Measurements from ENCODE around the gene LIPK. TPM values are rescaled to one million over a fixed set of nuclear protein-coding genes. Genes with fewer than 3 reads are reported as not detected.
"Not testable (repeated sequence)": the region's sequence is repeated elsewhere in the genome, so short reads cannot be mapped to it uniquely, and the experiment has no call there.

The LIPK gene, protein sequence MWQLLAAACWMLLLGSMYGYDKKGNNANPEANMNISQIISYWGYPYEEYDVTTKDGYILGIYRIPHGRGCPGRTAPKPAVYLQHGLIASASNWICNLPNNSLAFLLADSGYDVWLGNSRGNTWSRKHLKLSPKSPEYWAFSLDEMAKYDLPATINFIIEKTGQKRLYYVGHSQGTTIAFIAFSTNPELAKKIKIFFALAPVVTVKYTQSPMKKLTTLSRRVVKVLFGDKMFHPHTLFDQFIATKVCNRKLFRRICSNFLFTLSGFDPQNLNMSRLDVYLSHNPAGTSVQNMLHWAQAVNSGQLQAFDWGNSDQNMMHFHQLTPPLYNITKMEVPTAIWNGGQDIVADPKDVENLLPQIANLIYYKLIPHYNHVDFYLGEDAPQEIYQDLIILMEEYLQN
- not detected for total RNA-seq

DNA sequence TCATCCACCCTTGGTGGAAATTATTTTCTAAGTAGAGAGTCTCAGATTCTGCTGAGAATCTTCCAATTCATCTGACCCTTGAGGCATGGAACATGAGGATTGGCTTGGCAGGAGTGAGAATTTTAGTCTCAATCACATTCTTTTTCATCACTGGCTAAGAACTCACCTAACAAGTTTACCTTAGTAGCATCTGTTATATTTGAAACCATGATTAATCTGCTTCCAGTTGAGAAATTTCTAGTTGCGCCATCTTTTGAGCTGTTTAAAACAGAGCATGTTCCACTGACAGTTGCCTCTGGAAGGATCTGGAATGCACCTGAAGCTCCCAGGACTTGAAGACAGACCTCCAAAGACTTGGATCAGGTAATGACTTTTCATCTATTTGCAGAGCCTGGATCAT, at the start of gene LIPK:
Gene LIPK, plus strand, starts transcription at position 292 of the 400 bp plus-strand sequence. CDS start 18,295 bp downstream, outside the sequence.
- DNase-seq (ENCODE audit: low spot score) = no peak

DNA sequence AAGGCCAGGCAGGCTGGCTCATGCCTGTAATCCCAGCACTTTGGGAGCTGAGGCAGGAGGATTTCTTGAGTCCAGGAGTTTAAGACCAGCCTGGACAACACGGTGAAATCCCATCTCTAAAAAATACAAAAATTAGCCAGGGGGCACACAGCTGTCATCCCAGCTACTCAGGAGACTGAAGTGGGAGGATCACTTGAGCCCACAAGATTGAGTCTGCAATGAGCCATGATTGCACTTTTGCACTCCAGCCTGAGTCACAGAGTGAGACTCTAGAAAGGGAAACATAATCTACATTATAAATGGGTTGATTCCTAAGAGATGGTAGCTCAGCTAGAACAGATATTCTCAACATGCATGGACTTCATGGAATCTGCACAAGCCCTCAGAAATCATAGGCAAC, 48.1 kb upstream of the LIPK start:
- DNase-seq (ENCODE audit: low spot score) = no peak

DNA sequence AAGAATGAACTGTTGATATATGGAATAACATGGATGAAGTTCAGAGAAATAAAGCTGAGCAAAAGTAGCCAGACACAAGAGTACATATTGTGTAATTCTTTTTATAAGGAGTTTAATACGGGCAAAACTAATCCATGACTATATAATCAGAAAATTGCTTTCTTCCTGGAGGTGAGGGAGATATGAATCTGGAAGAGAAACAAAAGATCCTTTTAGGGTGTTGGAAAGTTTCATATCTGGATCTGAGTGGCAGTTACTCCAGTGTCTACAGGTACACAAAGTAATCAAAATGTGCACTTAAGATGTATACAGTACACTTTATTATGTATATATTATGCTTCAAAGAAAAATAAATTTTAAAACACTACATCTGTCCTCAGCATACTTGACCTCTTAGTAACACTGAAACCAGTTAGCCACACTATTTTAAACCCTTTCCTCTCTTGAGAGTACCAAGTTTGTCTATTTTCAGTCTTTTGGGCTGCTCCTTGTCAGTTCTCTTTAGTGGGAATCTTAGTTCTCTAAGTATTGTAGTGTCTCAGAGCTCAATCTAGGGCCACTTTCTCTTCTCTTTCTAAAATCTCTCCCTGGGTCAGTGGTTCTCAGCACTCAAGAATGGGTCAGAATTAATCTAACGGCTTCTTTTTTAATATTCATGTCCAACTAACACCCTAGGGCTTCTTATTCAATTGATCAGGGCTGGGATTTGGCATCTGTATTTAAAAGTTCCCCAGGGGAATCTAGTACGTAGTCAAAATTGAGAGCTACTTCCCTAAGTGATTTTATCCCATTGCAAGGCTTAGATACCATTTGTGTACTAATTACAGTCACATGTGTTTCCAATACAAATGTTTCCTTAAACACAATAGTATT, 46.1 kb upstream of the LIPK start:
- no peak for DNase-seq (ENCODE audit: low spot score)

DNA sequence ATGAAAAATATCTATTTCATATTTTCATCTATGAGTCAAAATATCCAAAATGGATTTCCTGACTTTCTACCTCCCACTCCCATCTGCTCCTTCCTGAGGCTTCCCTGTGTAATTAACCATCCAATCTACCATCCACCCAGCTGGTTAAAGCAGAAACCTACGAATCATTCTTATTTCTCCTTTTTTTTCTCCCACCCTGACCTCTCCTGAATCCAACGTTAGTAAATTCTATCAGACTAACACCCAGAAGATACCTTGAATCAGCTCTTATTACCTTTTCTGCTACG, 45.5 kb upstream of the LIPK start:
- no peak for DNase-seq (ENCODE audit: low spot score)

DNA sequence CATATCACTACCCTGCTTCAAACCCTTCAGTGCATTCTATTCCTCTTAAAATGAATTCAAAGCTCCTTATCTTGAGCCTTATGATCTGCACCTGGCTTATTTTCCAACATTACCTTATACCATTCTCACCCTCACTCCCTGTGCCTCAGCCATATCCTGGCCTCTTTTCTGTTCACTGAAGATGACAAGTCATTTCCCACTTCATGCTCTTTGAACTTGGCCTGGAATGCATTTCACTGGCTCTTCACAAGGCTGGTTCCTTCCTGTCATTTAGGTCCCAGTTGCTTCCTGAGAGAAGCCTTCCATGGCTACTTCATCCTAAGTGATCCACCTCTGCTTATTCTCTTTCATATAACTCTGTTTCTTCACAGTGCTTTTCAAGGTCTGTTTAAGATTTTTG, 45.0 kb upstream of the LIPK start:
- DNase-seq (ENCODE audit: low spot score) = no peak

DNA sequence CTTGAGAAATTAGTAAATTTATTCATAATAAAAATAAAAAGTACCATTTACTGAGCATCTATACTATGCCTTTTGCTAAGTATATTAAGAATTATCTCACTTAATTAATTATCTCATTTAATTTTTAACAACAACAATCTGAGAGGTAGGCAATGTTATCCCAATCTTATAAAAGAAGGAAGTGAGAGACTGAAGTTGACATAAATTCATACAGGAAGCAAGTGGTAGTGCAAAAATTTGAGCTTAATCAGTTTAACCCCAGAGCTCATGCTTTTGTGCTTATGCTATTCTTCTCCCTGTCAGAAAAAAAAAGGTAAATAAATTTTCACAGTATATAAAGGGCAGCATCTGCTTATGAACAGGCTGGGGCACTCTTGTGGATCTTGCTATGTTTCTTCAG, 44.5 kb upstream of the LIPK start:
- no peak for DNase-seq (ENCODE audit: low spot score)

DNA sequence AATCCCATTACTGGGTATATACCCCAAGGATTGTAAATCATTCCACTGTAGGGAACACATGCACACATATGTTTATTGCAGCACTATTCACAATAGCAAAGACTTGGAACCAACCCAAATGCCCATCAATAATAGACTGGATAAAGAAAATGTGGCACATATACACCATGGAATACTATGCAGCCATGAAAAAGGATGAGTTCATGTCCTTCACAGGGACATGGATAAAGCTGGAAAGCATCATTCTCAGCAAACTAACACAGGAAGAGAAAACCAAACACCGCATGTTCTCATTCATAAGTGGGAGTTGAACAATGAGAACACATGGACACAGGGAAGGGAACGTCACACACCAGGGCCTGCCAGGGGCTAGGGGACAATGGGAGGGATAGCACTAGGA, 42.9 kb upstream of the LIPK start:
- DNase-seq (ENCODE audit: low spot score) = not testable (repeated sequence)

DNA sequence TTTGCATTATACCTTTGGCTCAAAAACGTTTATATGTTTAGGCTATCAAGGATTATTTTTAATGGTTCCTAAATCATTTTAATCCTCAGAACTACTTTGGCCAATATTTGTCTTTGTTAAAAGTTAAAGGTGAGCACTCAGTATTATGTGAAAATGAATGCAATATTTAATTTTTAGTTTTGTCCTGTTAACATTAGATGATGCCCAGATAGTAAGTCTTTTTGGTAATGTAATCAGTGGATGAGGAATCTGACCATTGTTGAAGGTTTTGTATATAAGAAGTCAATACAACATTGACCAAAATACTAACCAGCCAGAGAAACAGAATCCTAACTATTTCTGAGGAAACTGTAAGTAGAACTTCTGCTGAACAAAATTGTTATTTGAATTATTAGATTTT, 41.9 kb upstream of the LIPK start, which contains the start of gene LIPF:
Gene LIPF, plus strand, starts transcription at position 301 of the 400 bp plus-strand sequence. CDS start 2,856 bp downstream, outside the sequence.
- DNase-seq (ENCODE audit: low spot score) = no peak

DNA sequence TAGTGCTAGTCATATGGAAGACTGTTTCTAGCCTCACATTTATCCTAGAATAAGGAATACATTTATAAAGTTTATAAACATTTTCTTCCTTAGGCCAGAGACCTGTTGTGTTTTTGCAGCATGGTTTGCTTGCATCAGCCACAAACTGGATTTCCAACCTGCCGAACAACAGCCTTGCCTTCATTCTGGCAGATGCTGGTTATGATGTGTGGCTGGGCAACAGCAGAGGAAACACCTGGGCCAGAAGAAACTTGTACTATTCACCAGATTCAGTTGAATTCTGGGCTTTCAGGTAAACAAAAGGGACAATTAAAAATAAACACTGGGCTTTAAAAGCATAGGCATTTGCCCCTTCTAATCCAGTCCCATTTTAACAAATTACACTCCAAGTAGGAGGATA, 37.6 kb upstream of the LIPK start:
- no peak for DNase-seq (ENCODE audit: low spot score)

DNA sequence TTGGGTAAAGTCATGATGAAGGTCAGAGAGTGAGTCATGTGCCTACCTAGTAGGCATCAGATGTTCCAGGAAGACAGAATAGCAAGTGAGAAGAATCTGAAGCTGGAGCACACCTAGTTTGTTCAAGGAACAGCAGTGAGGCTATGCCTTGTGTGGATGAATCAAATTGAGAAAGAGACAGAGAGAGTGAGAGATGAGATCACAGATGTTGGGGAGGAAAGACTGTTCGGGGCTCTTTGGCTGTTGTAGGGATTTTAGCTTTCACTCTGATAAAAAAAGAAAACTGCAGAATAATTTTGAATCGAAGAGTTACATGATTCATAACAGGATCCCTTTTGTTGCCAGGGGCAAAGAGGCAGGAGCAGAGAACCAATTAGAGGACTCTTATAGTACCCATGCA, 35.6 kb upstream of the LIPK start:
- no peak for DNase-seq (ENCODE audit: low spot score)

DNA sequence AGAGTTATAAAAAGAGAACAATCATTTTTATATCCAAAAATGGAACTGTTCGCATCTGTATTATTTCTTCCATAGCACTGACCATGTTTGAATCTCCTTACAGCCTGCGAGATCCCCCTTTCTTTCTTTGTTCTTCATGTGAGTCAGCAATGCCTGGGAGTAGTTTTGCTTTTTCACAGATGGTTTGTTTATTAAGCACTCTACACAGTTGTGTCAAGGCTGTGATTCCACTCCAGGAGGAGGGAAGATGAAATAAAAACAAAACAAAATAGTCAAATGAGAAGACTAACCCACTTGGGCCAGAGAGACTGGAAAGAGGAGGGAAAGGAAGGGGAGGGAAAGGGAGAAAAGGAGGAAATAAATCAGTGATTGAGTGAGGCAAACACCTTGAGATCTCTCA, 34.0 kb upstream of the LIPK start:
- DNase-seq (ENCODE audit: low spot score) = no peak

DNA sequence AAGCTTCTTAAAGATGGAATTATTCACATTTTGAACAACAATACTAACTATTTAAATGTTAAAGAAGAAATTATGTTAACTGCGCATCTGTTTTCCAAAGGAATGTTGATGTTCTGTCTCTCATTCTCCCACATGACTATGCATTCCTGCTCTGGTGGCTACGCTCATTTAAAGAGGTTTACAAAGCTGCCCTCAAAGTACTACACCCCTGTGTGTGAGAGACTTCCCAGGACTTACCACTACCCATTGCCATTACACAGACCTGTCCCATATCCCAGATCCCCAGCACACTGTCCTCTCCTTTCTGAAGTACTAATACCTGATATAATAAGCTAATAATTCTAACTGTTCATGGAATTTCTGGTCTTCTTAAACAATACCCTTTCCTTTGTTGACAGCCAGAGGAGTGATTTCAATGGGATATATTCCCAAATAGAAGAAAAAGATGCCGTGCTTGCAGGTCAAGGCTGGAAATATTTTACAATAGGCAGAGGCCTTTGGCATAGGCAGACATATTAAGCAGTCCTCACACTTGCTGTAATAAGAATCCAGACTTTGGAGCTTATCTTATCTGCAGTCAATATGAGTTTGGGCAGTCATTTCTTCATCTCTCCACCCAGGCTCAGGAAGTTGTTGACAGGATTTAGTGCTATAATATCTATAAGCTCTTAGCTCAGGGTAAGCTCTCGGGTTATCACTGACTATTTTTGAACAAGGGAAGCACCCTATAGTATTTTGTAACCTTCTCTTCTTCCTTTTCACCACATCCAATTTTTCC, 29.6 kb upstream of the LIPK start:
- DNase-seq (ENCODE audit: low spot score) = no peak

DNA sequence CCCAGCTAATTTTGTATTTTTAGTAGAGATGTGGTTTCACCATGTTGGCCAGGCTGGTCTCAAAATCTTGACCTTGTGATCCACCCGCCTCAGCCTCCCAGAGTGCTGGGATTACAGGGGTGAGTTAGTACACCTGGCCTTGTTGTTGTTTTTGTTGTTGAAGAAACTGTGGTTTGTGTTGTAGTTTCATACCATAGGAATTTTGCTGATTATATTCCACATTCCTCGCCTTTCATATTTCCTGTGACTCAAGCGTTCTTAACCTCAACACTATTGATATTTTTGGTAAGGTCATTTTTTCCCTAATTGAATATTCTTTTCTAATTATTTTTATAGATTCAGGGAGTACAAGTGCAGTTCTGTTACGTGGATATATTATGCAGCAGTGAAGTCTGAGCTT, 25.1 kb upstream of the LIPK start:
- DNase-seq (ENCODE audit: low spot score) = no peak

DNA sequence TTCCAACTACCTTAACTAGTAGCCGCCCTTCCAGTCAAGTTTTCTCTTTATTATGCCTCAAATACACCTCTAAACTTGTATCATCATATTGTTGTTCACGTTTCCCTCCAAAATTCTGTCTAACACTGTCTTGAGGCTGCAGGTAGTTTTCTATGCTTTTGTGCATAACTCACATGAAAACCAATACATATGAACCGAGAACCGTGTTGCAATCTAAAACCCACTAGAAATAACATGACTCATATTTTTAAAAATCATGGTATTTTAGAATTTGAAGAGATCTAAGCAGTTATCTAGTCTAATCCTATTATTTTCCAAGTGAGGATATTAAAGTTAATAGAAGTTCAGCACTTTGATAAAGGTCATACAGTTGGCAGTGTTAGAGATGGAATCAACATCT, 23.6 kb upstream of the LIPK start:
- DNase-seq (ENCODE audit: low spot score) = no peak

DNA sequence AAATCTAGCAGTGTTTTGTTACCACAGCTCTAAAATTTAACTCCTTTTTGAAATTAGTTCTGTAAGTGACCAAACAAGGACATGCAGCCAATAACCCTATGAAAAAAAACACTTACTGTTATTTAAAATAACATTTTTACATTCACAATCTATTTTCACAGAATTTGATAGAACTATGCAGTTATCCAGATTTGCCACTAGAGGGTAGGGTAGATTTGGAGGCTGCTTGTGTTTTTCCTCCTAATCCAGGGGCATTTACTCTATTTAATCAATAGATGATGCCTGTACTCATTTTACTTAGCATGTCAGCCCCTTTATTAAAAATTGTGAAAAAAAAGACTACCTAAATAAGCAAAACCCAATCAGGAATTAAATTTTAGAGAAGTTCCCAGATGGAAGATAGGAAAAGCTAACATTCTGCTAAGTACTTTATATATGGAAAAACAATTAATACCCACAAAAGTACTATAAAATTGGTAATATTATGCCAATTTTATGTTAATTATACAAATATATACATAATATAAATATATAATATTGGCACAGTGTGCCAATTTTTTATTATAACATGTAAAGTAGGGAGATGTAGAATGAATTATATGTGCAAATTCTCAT, 18.1 kb upstream of the LIPK start:
- no peak for DNase-seq (ENCODE audit: low spot score)

DNA sequence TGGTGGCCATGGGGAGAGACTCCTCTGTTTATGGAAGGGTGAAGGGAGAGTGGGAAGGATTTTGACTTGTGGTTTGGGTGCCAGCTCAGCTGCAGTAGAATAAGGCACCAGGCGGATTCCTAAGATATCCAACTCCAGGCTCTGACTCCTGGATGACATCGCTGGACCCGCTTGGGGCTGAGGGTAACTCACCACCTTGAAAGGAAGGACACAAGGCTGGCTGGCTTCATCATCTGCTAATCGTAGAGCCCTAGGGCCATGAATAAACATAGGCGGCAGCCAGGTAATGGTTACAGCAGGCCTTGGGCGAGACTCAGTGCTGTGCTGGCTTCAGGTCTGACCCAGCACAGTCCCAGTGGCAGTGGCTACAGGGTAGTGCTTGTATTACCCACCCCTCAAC, 16.7 kb upstream of the LIPK start:
- no peak for DNase-seq (ENCODE audit: low spot score)

DNA sequence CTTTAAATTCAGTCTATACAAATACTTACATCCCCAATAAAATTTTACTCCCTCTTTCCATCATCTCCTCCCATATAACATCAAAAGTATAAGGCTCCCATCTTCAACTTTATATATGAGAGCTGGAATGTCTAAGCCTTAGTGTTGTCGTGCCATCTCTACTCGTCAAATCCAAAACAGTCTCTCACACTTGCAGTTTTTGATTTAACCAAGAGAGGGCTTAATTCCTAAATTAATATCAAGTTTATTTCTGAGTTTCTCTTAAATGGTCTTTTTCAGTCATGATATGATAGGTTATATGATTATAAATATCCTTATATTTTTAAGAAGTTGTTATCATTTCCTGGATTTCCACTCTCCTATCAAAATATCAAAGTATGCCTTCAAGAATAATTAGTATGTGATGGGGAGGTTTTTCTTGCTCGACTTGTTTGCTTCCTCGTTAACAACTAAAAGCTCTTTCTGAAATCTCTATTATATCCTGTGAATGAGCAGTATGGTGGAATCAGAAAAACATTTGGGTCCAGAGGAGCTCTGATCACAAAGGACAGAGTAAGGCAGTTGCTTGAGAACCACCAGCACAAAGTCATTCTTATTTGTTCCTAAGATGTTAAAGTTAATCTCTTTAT, 12.5 kb upstream of the LIPK start:
- no peak for DNase-seq (ENCODE audit: low spot score)

DNA sequence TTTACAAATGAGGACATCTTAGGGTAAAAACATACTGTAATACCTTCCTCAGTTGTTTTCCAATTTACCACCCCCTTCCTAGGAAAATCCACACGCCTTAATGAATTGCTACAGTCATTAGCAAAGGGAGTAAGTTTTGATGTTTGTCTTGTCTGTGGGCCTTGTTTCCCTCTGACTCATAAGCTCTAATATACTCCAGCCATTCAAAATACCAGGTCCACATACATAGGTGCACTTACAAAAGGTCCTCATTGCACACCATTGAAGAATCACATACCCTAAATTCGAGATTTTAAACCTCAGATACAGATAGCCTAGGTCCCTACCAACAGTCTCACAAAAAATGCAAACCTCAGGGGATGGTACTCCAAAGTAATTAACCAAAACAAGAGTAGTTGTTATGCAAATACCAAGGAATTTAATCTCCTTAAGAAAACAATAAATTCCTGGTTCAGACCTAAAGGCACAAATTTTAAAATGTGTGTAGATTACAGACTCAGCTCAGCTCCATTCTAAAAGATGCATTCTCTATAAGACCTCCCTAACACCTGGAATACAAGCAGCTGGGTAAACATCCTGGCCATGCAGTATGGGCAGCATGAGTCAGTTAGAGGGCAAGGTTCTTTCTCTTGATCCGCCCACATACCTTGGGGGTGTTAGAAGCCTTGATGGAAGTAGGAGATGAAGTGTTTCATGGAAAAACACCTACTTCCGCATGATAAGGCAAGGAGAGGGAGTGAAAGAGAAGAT, 3.0 kb upstream of the LIPK start:
- no peak for DNase-seq (ENCODE audit: low spot score)

DNA sequence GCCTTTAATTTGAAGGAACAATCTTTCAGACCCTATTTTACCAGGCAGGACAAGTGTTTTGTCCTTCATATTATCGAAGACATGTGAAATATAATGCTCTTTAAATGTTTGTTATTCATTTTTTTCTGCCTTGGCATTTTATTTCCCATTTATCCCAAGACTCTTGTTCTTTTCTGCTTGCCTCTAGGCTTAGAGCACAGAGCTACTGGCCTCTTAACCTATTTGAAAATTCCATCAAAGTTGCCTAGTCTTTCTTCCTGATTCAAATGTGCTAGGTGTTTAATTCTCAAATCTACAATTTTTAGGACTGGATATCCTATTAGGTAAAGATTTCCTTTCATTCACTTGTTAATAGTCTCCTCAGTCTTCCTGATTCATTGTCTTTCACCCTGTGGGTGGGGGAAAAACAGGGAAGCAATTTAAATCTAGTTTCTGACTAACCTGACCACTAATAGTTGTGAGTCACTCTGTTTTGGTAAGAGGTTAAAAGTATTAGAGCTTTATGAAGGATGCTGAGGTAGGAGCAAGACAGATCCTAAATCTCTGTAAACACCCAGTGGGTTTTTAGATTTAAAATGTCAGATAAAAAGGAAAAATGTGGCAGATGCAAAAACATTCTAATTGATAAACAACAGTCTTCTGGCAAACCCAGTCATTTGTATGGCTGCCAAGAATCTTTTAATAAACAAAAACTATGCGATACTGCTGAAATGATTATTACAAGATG, 1.5 kb downstream of the LIPK start:
- no peak for DNase-seq (ENCODE audit: low spot score)

DNA sequence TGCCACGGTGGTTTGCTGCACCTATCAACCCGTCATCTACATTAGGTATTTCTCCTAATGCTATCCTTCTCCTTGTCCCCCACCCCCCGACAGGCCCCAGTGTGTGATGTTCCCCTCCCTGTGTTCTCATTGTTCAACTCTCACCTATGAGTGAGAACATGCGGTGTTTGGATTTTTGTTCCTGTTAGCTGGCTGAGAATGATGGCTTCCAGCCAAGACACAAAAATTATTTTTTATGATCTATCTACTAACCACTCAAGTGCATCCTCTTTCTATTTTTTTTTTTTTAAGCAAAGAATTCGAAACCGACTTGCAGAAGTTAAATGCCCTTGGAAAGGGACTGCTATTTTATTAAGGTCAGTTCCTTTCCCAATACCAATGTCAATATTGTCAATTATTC, 3.3 kb downstream of the LIPK start:
- DNase-seq (ENCODE audit: low spot score) = not testable (repeated sequence)
